ENCODE results near the gene GMDS.

The GMDS gene

DNA sequence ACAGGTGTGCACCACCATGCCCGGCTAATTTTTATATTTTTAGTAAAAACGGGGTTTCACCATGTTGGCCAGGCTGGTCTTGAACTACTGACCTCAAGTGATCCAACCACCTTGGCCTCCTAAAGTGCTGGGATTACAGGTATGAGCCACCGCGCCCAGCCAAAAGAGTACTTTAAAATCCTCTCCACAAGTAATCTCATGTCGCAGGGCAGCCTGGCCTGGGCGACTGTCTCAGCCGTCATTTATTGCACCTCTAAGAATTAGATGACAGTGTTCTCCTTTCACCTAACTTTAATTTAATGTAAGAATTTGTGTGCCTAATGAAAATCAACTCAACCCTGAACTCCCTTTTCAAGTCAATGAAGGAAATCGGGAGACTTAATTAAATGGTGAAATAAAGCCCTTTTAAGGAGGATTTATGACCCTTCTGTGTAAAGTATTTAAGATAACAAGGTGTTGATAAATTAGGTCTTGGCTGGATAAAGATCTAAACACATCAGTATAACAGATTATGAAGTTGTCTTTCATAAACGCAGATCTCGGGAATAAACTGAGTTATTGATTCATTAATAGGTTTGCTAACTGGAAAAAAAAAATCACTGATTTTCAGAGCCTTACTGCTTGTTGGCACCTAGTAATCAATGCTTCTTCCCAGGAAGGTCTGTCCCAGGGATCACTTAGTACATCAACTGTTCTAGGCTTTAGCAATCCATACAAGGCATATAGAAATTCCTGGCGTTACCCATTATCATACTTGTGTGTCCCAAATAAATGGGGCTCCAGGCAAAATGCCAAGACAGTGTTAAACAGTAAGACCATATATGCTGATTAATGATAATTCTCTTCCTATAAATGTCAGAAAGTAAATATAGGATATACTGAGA, 209.3 kb downstream of the GMDS start:
- no peak for DNase-seq (ENCODE audit: low spot score)

DNA sequence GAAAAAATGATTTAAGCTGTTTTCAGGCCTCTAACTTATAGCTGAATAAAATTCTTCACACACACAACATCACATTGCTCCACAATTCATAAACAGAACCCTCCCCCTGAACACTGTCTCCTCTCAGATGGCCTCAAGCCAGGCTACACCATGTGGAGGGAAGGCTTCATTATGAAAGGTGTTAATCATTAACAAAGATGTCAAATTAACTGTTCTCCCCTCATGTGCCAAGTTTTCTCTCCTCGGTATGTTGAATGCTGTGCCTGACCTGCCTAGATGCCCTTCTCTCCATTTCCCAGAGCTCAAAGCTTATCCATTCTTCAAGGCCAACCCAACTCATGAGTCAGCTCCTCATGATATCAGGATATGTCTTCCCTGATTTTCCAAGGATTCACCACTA, 210.4 kb downstream of the GMDS start:
- DNase-seq (ENCODE audit: low spot score) = no peak

DNA sequence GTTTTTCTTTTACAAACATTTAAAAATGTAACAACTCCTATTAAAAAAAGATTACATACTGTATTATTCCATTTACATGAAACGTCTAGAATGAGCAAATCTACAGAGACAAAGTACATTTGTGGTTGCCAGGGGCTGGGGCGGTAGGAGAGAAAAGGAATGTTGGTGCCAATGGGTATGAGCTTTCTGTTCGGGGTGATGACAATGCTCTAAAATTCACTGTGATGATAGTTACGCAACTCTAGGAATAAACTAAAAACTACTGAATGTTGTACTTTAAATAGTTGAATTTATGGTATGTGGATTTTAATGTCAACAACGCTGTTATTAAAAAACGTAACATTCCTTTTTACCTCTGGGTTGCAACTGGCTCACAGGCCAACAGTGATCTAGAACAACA, 211.1 kb downstream of the GMDS start:
- no peak for DNase-seq (ENCODE audit: low spot score)

DNA sequence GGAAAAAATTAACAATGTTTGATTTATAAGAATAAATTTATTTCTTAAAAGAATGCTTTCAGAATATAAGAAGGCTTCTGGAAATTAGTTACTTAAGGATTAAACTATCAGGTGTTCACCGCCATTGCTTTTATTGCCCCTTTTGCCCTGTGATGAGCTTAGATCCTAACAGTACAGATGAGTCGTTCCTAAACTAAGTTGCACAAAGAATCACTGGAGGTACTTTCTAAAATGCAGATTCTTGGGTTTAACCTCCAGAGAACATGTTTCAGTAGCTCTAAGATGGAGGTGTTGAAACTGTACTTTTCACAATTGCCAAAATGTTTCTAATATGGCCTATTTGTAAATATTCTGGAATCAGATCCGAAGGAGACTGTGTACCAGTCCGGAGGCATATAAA, 211.9 kb downstream of the GMDS start:
- no peak for DNase-seq (ENCODE audit: low spot score)

DNA sequence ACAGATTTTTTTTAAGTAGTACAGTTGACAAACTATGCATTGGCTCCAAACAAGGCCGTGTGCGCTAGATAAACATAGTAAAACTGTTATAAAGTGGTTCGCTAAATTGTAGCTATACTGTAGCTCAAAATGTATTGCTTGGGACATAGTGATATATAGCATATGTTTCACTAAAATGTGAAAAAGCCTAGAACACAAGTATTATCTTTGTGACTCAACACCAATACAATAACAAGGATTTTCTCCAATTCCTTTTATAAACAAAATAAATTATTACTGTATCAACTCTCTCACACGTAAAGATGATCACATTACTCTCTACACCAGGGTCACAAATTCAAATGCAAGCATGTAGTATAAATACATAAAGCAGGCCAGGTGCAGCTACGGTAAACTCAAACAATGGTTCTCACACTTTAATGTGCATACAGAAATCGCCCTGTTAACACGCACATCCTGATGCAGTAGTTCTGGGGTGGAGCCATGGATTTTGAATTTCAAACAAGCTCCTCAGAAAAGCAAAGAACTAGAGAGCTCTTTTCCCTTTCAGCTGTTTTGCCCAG, 214.6 kb downstream of the GMDS start:
- no peak for DNase-seq (ENCODE audit: low spot score)

DNA sequence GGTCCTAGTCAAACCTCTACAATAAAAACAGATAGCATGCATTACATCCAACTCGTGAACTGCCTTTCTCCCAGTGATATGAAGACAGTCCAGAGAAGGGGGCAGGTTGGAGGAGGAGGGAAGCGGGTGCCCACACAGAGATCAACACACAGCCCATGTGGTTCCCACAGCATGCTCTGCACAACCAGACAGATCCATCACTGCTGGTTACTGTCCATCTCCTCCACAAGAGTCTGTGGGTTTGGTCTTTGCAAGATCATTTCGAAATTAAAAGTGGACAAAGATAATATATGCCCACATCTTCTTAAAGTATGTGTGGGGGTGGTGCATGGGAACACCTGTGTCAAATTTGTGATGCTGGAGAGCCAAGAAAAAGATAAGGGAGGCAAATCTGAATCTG, 215.5 kb downstream of the GMDS start:
- DNase-seq (ENCODE audit: low spot score) = no peak

DNA sequence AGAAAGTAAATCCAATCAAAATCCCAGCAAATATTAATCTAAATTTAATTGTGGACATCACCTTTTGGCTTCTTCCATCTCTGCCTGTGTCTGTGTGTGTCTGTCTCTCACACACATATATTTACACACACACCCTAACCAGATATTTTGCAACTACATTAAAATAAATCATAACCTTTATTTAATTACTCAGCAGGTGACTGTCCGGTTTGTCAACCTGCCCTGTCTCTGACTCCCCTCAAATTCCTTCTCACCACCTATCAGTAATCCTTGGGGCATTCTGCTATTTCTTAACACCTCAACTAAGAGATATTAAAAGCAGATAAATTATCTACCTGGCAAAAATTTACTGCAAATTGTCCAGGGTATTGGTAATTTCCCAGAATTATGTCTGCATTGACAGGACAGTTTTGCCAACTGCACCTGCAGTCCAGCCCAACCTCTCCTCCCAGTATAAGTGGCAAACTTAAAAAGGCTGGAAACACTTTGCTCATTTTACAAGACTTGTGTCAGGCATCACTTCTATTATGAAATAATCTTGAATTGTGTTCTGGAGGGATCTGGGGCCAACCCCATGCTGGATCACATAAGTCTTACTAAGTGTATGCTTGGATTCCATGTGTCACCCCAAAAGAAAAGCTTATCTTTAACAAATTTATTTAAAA, 216.1 kb downstream of the GMDS start:
- DNase-seq (ENCODE audit: low spot score) = no peak

DNA sequence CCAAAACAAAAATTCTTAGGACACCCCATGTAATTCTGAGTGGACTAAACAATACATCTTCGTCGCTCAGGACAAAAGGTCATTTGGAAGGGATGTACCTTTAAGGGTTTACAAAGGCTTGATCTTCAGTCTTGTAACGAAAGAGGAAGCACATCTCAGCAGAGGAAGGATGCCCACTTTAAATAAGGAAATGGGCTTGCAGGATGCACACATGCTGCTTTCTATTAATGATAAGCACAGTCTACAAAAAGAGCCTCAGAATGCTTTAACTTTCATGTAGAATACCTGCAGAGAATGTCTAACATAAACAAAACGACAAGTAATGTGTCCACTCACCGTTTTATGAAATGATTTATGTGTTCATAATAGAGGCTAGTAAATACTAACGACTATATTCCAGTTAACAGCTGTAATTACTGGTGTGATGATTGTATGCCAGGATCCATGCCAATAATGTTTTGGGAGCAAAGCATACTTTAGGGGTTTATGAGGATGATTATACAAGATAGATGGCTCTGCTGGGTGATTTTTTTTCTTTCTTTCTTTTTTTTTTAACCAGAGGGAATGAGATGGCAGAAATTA, 216.9 kb downstream of the GMDS start:
- no peak for DNase-seq (ENCODE audit: low spot score)

DNA sequence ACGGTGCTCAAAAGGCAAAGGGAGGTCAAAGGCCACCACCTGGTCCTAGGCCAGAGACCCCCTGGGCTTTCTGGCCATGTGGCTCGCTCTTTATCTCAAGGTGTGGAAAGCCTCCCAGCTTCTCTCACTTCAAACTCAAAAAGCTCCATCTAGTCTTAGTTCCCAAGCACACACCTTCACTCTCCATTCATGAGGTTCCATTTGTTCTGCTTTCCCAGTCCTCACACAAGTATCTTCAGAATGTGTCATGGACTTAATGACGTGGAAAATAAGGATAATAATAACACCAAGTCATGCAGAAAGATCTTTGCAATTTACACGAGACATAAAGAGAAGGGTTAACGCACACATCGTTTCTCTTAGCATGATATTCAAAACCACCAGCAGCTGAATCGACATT, 219.3 kb downstream of the GMDS start:
- no peak for DNase-seq (ENCODE audit: low spot score)

DNA sequence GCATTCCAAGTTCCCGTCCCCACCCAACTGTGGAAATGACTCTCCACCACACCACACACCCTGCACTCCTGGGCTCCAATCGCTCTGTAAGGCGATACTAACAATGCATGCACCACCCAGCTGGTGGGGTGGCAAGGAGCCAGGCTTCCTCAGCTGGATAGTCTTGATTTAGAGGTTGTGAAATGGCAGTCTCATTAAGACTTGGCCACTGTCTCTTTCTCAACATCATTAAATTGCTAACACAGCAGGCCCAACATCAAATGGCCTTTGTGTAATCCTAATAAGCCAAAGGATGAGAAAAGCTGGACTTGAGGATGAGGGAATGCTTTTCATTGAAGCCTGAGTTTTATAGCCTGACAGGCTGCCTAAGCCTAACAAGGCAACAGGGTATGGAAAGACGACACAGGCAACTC, 223.7 kb downstream of the GMDS start:
- DNase-seq (ENCODE audit: low spot score) = peak; percentile 6

DNA sequence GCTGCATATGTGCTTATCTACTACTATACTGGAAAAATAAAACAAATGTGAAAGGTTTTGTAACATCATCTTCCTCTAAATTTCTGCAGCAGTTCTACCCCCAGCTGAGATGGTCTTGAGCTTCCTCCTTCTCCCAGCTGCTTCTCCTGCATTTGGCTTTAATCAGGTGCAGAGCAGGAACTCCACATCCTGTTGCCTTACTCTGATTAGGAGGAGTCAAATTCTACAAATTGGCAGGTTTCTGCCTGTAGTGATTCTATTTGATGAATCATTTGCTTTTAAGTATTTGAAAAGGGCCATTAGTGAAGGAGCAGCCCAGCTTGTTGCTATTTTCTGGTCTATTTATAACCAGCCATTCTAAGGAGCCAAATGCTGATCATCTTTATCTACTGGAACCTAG, 224.5 kb downstream of the GMDS start:
- DNase-seq (ENCODE audit: low spot score) = no peak

DNA sequence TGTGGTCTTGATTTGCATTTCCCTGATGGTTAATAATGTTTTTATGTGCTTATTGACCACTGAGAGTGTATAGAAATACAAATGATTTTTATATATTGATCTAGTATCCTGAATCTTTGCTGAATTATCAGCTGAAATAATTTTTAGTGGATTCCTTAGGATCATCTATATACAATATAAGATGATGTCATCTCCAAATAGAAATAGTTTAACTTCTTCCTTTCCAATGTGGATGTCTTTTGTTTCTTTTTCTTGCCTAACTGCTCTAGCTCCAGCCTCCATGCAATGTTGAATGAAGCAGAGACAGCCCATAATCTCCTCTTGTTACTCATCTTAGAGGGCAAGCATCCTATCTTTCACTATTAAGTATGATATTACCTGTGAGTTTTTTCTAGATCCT, 226.4 kb downstream of the GMDS start:
- no peak for DNase-seq (ENCODE audit: low spot score)

DNA sequence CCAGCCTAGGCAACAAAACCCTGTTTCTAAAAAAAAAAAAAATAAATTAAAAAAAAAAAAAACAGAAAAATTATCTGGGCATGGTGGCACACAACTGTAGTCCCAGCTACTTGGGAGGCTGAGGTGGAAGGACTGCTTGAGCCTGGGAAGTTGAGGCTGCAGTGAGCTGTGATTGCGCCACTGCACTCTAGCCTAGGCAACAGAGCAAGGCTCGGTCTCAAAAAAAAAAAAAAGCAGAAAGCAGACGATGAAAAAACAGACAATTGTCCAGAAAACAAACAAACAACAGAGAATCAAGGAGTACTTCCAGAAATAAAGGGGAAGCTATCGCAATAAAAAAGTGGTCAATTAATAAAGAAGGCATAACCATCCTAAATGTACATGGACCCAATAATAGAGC, 229.4 kb downstream of the GMDS start:
- DNase-seq (ENCODE audit: low spot score) = no peak

DNA sequence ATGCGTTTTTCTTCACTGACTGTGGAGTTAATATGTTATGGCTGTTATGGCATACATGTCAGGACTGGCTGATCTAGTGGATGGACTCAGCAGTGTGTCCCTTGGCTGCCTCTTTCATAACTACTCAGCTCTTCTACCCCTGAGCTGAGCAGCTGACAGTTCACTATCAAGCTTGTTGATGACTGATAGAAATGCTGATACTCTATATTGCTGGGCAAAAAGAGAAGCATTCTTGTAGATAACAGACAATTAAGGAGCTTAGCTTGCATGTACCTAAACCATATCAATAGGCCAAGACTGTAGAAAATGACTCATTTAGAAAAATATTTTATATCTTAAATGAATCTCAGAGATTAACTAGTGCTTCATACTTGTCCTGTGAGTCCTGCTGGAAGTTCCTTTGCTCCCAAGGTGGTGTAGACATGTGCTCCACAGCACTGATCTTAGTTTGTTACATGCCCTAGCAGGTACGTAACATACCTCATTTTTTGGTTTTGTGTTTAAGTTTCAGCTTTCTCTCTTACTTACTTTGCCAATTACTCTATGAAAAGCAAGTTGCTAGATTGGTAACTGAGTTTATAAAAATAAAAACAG, 236.9 kb downstream of the GMDS start:
- DNase-seq (ENCODE audit: low spot score) = no peak

DNA sequence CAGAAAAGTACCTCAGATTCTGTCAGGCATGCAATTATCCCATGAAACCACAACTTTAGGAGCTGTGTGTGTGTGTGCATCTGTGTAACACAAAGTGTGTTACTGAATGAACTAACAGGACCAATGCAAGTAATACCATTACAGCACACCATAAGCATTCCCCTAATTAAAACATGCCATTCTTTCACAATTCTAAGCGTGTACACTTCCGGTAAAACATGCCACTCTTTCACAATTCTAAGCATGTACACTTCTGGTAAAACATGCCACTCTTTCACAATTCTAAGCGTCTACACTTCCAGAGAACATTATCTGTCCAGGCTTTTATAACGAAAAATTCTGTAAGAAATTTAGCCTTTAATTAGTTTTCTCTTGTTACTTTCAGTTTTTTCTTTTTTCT, 238.2 kb downstream of the GMDS start:
- no peak for DNase-seq (ENCODE audit: low spot score)

DNA sequence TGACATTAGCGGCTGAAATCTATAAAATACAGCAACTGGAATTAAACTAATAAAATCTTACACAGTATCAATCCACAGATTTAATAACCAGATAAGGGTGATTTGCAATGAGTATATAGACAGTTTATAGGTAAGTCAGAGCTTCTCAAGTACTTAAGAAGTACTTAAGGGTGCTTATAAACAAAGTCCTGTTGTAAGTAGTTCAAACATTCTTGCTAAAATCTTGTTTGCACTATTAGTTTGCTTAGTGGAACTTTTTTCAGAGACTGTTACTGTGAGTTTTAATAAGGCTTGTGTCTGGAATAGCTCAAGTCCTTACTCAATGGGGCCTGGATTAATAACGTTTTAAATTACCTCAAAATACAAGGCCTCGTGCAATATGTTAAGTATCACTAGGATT, 240.5 kb downstream of the GMDS start:
- DNase-seq (ENCODE audit: low spot score) = no peak

DNA sequence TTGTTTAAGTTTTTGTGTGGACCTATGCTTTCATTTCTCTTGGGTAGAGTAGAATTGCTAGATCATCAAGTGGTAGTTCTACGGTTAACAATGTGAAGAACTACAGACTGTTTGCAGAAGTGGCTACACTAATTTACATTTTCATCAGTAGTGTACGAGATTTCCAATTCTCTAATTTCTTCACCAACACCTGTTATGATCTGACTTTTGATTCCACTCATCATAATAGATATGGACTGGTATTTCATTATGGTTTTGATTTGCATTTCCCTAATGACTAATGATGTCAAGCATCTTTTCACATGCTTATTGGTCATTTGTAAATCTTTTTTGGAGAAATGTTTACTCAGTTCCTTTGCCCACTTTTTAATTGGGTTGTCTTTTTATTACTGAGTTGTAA, 244.4 kb downstream of the GMDS start:
- no peak for DNase-seq (ENCODE audit: low spot score)

DNA sequence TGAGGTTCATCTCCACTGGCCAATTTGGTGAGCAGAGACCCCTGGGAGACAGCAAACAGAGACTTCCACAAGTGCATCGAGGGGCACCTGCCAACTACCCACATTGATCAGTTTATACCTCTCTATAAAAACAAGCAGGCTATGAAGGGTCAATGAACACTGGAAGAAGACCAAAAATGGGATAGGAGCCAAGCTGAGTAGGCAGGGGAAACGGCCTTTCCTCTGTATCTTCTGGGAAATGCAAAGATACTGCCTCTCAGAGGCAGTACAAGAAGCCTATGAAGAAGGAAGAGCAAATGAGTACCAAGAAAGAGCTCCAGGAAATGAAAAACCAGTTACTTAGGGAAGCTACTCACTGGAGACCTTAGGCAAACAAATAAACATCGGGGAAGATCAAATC, 247.7 kb downstream of the GMDS start:
- DNase-seq (ENCODE audit: low spot score) = no peak

DNA sequence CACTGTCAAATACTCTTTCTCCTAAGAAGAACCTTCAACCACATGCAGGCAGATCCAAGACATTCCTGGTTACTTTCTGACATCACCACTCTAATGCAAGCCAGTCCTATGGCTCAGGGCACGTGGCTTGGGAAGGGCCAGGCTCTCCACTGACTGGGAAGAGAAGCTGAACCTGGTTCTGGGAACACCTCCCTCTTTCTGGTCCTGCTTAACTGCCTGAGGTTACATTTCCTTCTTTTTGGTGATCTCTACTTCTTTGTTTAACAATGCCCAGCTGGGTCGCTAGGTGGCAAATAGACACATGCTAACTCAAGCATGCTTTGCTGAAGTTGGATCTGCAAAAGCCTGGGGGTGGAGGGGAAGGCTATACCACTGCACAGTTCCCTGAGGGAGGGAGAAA, 249.8 kb downstream of the GMDS start:
- no peak for DNase-seq (ENCODE audit: low spot score)

DNA sequence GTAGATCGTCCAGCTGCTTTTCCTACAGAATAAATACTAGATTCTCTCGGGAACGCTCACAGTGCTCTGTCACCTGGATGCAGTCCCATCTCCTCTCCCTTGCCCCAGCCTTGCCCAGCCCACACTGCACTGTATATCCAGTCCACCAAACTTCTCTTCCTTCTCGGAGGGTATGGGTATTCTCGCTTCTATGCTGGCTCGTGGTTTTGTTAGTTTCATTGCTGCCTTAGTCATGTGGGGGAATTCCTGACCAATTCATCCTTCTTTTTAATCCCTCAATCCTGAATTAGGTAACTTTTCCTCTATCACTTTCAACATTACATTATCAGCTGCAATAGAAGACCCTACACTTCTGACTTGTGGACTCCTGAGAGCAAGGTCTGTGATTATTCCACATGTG, 252.4 kb downstream of the GMDS start:
- DNase-seq (ENCODE audit: low spot score) = no peak

DNA sequence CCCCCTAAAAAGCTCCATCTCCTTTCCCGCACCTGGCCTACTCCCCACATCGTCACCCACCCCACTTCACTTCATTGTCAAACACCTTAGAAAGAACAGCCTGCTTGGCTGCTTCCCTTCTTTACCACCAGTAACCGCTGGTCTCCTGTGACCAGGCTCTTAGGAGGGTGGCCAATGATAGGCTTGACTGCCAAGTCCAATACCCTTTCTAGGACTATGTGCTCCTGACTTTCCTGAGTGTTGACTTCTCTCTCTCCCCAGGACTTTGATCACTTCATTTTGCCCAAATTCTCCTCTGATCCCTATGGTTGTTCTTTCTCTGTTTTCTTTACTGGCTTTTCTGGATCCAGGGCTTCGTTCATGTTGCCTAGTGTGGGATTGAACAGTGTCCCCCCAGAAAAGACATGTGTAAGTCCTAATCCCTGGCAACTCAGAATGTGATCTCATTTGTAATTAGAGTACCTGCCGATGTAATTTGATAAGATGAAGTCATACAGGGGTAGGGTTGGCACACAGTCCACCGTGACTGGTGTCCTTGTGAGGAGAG, 254.0 kb downstream of the GMDS start:
- DNase-seq (ENCODE audit: low spot score) = no peak

DNA sequence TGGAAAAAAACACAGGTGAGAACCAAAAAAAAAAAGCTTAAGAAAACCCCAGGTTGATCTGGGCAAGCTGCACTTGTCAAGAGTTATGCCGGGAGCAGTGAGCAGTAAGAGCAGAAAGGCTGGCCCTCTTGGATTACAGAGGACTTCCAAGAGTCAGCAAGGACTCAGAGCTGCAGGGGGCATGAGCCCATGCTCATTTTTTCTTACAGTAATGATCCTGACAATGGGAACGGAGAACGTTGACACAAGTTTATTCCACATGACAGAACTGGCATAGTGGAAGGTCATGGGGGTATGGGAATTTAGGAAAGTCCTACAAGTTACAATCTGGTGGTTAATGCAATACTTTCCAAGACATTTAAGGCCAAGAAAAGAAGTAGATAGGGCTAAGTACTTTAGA, 256.6 kb downstream of the GMDS start:
- DNase-seq (ENCODE audit: low spot score) = no peak

Measured in COLO829 (cell line).